ENCODE data around the gene PLEKHN1.

DNA sequence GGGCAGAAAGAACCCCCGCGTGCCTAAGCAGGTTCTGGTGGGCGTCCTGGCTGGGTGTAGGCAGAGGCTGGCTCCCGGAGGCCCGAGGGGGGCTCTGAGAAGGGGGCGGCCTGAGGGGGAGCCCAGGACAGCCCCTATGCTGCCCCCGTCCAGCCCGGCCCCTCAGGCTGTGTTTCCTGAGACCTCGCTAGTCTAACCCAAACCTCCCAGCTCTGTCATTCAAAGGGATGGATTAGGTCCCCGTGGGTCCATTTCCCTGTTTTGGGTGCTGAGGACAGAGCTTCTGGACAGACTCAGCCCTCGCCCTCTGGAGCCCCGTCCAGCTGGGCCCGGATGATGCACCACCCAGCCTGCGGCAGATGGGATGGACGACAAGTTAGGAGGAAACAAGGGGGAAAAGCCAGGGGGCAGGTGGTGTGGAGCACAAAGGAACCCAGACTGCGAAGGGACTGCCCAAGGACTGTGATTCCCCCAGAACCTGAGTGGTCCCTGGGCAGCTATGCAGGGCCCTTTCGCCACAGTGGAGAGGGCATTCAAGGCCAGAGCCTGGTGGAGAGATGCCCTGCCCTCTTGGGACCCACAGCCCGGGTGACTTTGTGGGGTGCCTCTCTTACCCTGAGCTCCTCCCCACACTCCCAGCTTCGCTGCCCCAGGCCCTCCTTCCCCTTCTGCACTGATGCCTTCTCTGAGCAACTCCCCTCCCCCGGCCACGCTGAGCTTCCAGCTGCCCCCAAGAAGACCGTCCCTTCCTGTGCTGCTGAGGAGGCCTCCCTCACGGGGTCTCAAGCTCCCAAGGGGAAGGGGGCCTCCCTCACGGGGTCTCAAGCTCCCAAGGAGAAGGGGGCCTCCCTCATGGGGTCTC lies 30.8 kb downstream of the PLEKHN1 start:
- TF ChIP-seq SMC3 (IDR thresholded peaks at IDR 0.05; ENCODE audit: low read depth, low read length) (no peak), POLR2A (IDR thresholded peaks at IDR 0.05; ENCODE audit: low read depth, low read length) (peak; percentile 46), RFX5 (IDR thresholded peaks at IDR 0.05; ENCODE audit: low read depth, low read length) (no peak), CHD1 (IDR thresholded peaks at IDR 0.05; ENCODE audit: low read depth, low read length) (no peak), BHLHE40 (IDR thresholded peaks at IDR 0.05; ENCODE audit: low read depth, low read length) (no peak), CEBPB (IDR thresholded peaks at IDR 0.05; ENCODE audit: low read depth, low read length) (no peak), RAD21 (IDR thresholded peaks at IDR 0.05; ENCODE audit: low read length) (no peak), RCOR1 (IDR thresholded peaks at IDR 0.05; ENCODE audit: insufficient replicate concordance, low read length) (no peak), MAFK (IDR thresholded peaks at IDR 0.05; ENCODE audit: low read depth, low read length) (no peak), MAZ (IDR thresholded peaks at IDR 0.05; ENCODE audit: borderline replicate concordance, low read depth, low read length) (no peak), NFE2L2 (IDR thresholded peaks at IDR 0.05; ENCODE audit: low read depth, low read length) (no peak)
- TF ChIP-seq, protein P1, sequence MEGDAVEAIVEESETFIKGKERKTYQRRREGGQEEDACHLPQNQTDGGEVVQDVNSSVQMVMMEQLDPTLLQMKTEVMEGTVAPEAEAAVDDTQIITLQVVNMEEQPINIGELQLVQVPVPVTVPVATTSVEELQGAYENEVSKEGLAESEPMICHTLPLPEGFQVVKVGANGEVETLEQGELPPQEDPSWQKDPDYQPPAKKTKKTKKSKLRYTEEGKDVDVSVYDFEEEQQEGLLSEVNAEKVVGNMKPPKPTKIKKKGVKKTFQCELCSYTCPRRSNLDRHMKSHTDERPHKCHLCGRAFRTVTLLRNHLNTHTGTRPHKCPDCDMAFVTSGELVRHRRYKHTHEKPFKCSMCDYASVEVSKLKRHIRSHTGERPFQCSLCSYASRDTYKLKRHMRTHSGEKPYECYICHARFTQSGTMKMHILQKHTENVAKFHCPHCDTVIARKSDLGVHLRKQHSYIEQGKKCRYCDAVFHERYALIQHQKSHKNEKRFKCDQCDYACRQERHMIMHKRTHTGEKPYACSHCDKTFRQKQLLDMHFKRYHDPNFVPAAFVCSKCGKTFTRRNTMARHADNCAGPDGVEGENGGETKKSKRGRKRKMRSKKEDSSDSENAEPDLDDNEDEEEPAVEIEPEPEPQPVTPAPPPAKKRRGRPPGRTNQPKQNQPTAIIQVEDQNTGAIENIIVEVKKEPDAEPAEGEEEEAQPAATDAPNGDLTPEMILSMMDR (conservative IDR thresholded peaks at IDR 0.05; ENCODE audit: low read depth, low read length): no peak
